GM12865 (cell line): ENCODE measurements around the gene NRCAM.

ENCODE experiments used
- DNase-seq: peaks from one replicate; pipeline ENCODE4 v3.0.0; 2010; ENCODE audit warnings: low read depth
- H3K4me3 ChIP-seq: 2 replicates; pipeline ENCODE4 v1.5.1; 2011; ENCODE audit warnings: mild to moderate bottlenecking, low read depth, low read length, control low read depth
- CTCF ChIP-seq: IDR thresholded peaks from 2 replicates; pipeline ENCODE4 v1.5.1; 2011; ENCODE audit warnings: low read length, control low read depth, low read depth, inconsistent platforms; ENCODE audit not compliant: insufficient read depth; ENCODE audit errors: missing control alignments

Gene NRCAM

GRCh38 chr7:108190891-108191290, 265.3 kb downstream of the NRCAM start:
- no peak overlapping the region for H3K4me3 ChIP-seq
- no peak for TF ChIP-seq CTCF

GRCh38 chr7:108189733-108190388, 266.4 kb downstream of the NRCAM start:
- peak; percentile 81 for DNase-seq
- H3K4me3 ChIP-seq = no peak overlapping the region
- TF ChIP-seq CTCF = no peak

More at GRCh38 chr7:108190891-108191290, 265.3 kb downstream of the NRCAM start:
- no peak for DNase-seq

GRCh38 chr7:108188724-108189123, 267.5 kb downstream of the NRCAM start:
- TF ChIP-seq CTCF = no peak
- no peak for DNase-seq

GRCh38 chr7:108181073-108181985, 274.9 kb downstream of the NRCAM start:
- DNase-seq = peak; percentile 61
- no peak overlapping the region for H3K4me3 ChIP-seq

More at GRCh38 chr7:108188724-108189123, 267.5 kb downstream of the NRCAM start:
- no peak overlapping the region for H3K4me3 ChIP-seq

GRCh38 chr7:108178398-108178797, 277.8 kb downstream of the NRCAM start:
- no peak overlapping the region for H3K4me3 ChIP-seq
- TF ChIP-seq CTCF = no peak
- DNase-seq = no peak

More at GRCh38 chr7:108181073-108181985, 274.9 kb downstream of the NRCAM start:
- TF ChIP-seq CTCF = peak; percentile 46

GRCh38 chr7:108171164-108171563, 285.1 kb downstream of the NRCAM start:
- TF ChIP-seq CTCF = no peak
- no peak overlapping the region for H3K4me3 ChIP-seq
- no peak for DNase-seq
